ENCODE results near the gene CBFA2T3. TPM values are rescaled to one million over a fixed set of nuclear protein-coding genes. Genes with fewer than 3 reads are reported as not detected.

Gene CBFA2T3
- total and polyA plus RNA-seq, 8 donors = 3.8 to 10.4 (median 5.4) TPM

- H3K27ac ChIP-seq = no peak overlapping the region
- intact Hi-C loops (cut with DNase I) = no loop called here
Observed at GRCh38 chr16:88902744-88903143, 74.3 kb downstream of the CBFA2T3 start.

GRCh38 chr16:88901718-88902337, 75.2 kb downstream of the CBFA2T3 start:
- Histone ChIP-seq H3K9me3 (no peaks in the 10 kb centered on the region), H3K27me3 (no peaks in the 10 kb centered on the region), H3K4me3 (no peak overlapping the region), H3K36me3 (peaks cover 0 to 35% of the 10 kb centered on the region in 2 donors), H3K27ac (no peak overlapping the region), H3K4me1 (no peaks in the 10 kb centered on the region)
- DNase-seq (no peak), ATAC-seq (no peak)
- intact Hi-C loops (cut with DNase I) = no loop called here
- no peak for TF ChIP-seq CTCF (IDR thresholded peaks at IDR 0.05)

More at GRCh38 chr16:88902744-88903143, 74.3 kb downstream of the CBFA2T3 start:
- DNase-seq = no peak
- no peaks in the 10 kb centered on the region for H3K4me1 ChIP-seq
- H3K27me3 ChIP-seq = no peaks in the 10 kb centered on the region
- no peak overlapping the region for H3K4me3 ChIP-seq
- ATAC-seq = no peak
- peaks cover 0 to 26% of the 10 kb centered on the region in 2 donors for H3K36me3 ChIP-seq
- H3K9me3 ChIP-seq = no peaks in the 10 kb centered on the region
- TF ChIP-seq CTCF (IDR thresholded peaks at IDR 0.05) = no peak

GRCh38 chr16:88900662-88901052, 76.3 kb downstream of the CBFA2T3 start:
- H3K4me1 ChIP-seq = no peaks in the 10 kb centered on the region
- ATAC-seq = no peak
- no peak overlapping the region for H3K4me3 ChIP-seq
- peaks cover 0 to 43% of the 10 kb centered on the region in 2 donors for H3K36me3 ChIP-seq
- DNase-seq = peak in 2 of 4 donors; percentile 60 to 79
- no peak for TF ChIP-seq CTCF (IDR thresholded peaks at IDR 0.05)
- H3K27ac ChIP-seq = peak overlapping the region in 1 of 2 donors; percentile 28
- intact Hi-C loops (cut with DNase I) = no loop called here
- no peaks in the 10 kb centered on the region for H3K9me3 ChIP-seq
- H3K27me3 ChIP-seq = no peaks in the 10 kb centered on the region

- ATAC-seq (no peak), DNase-seq (peak in 2 of 4 donors; percentile 35 to 63)
- H3K4me1 ChIP-seq = no peaks in the 10 kb centered on the region
- H3K27me3 ChIP-seq = no peaks in the 10 kb centered on the region
- peaks cover 0 to 43% of the 10 kb centered on the region in 2 donors for H3K36me3 ChIP-seq
- H3K9me3 ChIP-seq = no peaks in the 10 kb centered on the region
- H3K27ac ChIP-seq = peak overlapping the region in 1 of 2 donors; percentile 28
- H3K4me3 ChIP-seq = no peak overlapping the region
- no peak for TF ChIP-seq CTCF (IDR thresholded peaks at IDR 0.05)
- intact Hi-C loops (cut with DNase I) = no loop called here
Observed at GRCh38 chr16:88899901-88900661, 76.9 kb downstream of the CBFA2T3 start.

- no peak for TF ChIP-seq CTCF (IDR thresholded peaks at IDR 0.05)
- no peaks in the 10 kb centered on the region for H3K27me3 ChIP-seq
- no peaks in the 10 kb centered on the region for H3K9me3 ChIP-seq
- H3K27ac ChIP-seq = no peak overlapping the region
- no peak for ATAC-seq
- peaks cover 0 to 43% of the 10 kb centered on the region in 2 donors for H3K36me3 ChIP-seq
- no peak for DNase-seq
- no peak overlapping the region for H3K4me3 ChIP-seq
- no peaks in the 10 kb centered on the region for H3K4me1 ChIP-seq
- intact Hi-C loops (cut with DNase I) = no loop called here
Observed at GRCh38 chr16:88897696-88898425, 79.1 kb downstream of the CBFA2T3 start.
